ENCODE results near the gene GRID1.

DNA sequence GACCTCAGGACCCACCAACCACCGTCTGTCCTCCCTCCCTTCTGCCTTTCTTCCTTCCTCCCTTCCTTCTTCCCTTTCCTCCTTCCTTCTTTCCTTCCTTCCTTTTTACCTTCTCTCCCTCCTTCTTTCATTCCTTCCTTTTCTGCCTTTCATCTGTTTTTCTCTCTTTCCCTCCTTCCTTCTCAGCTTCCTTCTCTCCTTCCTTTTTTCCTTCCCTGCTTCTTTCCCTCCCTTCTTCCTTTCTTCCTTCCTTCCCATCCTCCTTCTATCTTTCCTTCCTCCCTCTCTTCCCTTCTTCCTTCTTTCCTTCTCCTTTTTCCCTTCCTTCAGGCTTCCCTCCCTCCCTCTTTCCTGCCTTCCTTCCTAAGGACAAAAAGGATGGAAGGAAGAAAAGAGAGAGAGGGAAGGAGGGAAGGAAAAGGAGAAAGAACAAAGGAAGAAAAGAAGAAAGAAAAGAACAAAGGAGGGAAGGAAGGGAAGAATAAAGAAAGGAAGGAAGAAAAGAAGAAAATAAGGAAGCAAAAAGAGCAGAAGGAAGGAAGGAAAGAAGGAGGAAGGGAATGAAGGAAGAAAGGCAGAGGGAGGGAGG, 405.0 kb downstream of the GRID1 start:
- TF ChIP-seq, protein P1, sequence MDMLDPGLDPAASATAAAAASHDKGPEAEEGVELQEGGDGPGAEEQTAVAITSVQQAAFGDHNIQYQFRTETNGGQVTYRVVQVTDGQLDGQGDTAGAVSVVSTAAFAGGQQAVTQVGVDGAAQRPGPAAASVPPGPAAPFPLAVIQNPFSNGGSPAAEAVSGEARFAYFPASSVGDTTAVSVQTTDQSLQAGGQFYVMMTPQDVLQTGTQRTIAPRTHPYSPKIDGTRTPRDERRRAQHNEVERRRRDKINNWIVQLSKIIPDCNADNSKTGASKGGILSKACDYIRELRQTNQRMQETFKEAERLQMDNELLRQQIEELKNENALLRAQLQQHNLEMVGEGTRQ (IDR thresholded peaks at IDR 0.05; ENCODE audit: borderline replicate concordance, low read depth, low read length), result no peak
- TF ChIP-seq CTCF (IDR thresholded peaks at IDR 0.05) (no peak), FOXM1 (IDR thresholded peaks at IDR 0.05; ENCODE audit: low read depth) (no peak), POLR2AphosphoS5 (IDR thresholded peaks at IDR 0.05; ENCODE audit: low read depth, low read length) (no peak)
- TF ChIP-seq, protein P2, sequence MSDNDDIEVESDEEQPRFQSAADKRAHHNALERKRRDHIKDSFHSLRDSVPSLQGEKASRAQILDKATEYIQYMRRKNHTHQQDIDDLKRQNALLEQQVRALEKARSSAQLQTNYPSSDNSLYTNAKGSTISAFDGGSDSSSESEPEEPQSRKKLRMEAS (IDR thresholded peaks at IDR 0.05; ENCODE audit: low read depth), result no peak
